ENCODE data around the gene GMPR2.

GMPR2 gene

GRCh38 chr14:24258119-24258518 is 25.4 kb downstream of the GMPR2 start:
- H3K27me3 Mint-ChIP-seq: no peaks in the 10 kb centered on the region
- peaks cover 31 to 45% of the 10 kb centered on the region in 2 donors for H3K36me3 Mint-ChIP-seq
- H3K4me3 Mint-ChIP-seq: no peak overlapping the region
- no peak for ATAC-seq (replicated peaks)
- DNase-seq: no peak
- no peak overlapping the region for H3K27ac Mint-ChIP-seq
- H3K9me3 Mint-ChIP-seq: no peaks in the 10 kb centered on the region
- no peaks in the 10 kb centered on the region for H3K4me1 Mint-ChIP-seq

- H3K4me1 Mint-ChIP-seq: no peaks in the 10 kb centered on the region
- ATAC-seq (replicated peaks) (no peak), DNase-seq (no peak)
- H3K4me3 Mint-ChIP-seq: no peak overlapping the region
- H3K27ac Mint-ChIP-seq: no peak overlapping the region
- H3K36me3 Mint-ChIP-seq: peaks cover 31 to 45% of the 10 kb centered on the region in 2 donors
- H3K27me3 Mint-ChIP-seq: no peaks in the 10 kb centered on the region
- H3K9me3 Mint-ChIP-seq: no peaks in the 10 kb centered on the region
Observed at GRCh38 chr14:24258548-24259265, 26.0 kb downstream of the GMPR2 start.

GRCh38 chr14:24259282-24260025 is 26.7 kb downstream of the GMPR2 start:
- Mint-ChIP-seq H3K4me1 (no peaks in the 10 kb centered on the region), H3K9me3 (no peaks in the 10 kb centered on the region), H3K27ac (no peak overlapping the region), H3K36me3 (peaks cover 27 to 44% of the 10 kb centered on the region in 2 donors), H3K4me3 (no peak overlapping the region), H3K27me3 (no peaks in the 10 kb centered on the region)
- ATAC-seq (replicated peaks) (no peak), DNase-seq (no peak)

- Mint-ChIP-seq H3K27me3 (no peaks in the 10 kb centered on the region), H3K4me1 (no peaks in the 10 kb centered on the region), H3K4me3 (no peak overlapping the region), H3K9me3 (no peaks in the 10 kb centered on the region), H3K27ac (no peak overlapping the region), H3K36me3 (peaks cover 22 to 36% of the 10 kb centered on the region in 2 donors)
- DNase-seq (no peak), ATAC-seq (replicated peaks) (no peak)
Observed at GRCh38 chr14:24260026-24260779, 27.5 kb downstream of the GMPR2 start.

GRCh38 chr14:24260780-24261157 is 28.0 kb downstream of the GMPR2 start:
- H3K9me3 Mint-ChIP-seq: no peaks in the 10 kb centered on the region
- DNase-seq (no peak), ATAC-seq (replicated peaks) (no peak)
- no peaks in the 10 kb centered on the region for H3K4me1 Mint-ChIP-seq
- no peak overlapping the region for H3K4me3 Mint-ChIP-seq
- H3K27ac Mint-ChIP-seq: no peak overlapping the region
- peaks cover 21 to 30% of the 10 kb centered on the region in 2 donors for H3K36me3 Mint-ChIP-seq
- no peaks in the 10 kb centered on the region for H3K27me3 Mint-ChIP-seq

GRCh38 chr14:24261256-24261968 is 28.7 kb downstream of the GMPR2 start:
- H3K27me3 Mint-ChIP-seq: no peaks in the 10 kb centered on the region
- DNase-seq (no peak), ATAC-seq (replicated peaks) (no peak)
- H3K27ac Mint-ChIP-seq: no peak overlapping the region
- H3K4me3 Mint-ChIP-seq: no peak overlapping the region
- H3K9me3 Mint-ChIP-seq: no peaks in the 10 kb centered on the region
- no peaks in the 10 kb centered on the region for H3K4me1 Mint-ChIP-seq
- H3K36me3 Mint-ChIP-seq: peaks cover 25 to 33% of the 10 kb centered on the region in 2 donors

- H3K4me1 Mint-ChIP-seq: peaks cover 0 to 1% of the 10 kb centered on the region in 2 donors
- H3K27me3 Mint-ChIP-seq: no peaks in the 10 kb centered on the region
- no peaks in the 10 kb centered on the region for H3K9me3 Mint-ChIP-seq
- peaks cover 30 to 36% of the 10 kb centered on the region in 2 donors for H3K36me3 Mint-ChIP-seq
- no peak overlapping the region for H3K4me3 Mint-ChIP-seq
- no peak for DNase-seq
- no peak for ATAC-seq (replicated peaks)
- H3K27ac Mint-ChIP-seq: no peak overlapping the region
Observed at GRCh38 chr14:24261969-24262327, 29.2 kb downstream of the GMPR2 start.

- Mint-ChIP-seq H3K9me3 (no peaks in the 10 kb centered on the region), H3K4me3 (no peak within 1 kb of the TSS), H3K27me3 (no peaks in the 10 kb centered on the region), H3K27ac (no peak within 1 kb of the TSS), H3K4me1 (peaks cover 0 to 4% of the 10 kb centered on the region in 2 donors), H3K36me3 (peaks cover 35 to 39% of the 10 kb centered on the region in 2 donors)
- DNase-seq: no peak
- no peak for ATAC-seq (replicated peaks)
Observed at GRCh38 chr14:24262821-24263733, 30.3 kb downstream of the GMPR2 start, which contains the start of gene TGM1. Gene TGM1 (minus strand): TSS chr14:24263177. CDS start chr14:24262352, 825 bp downstream.

- ATAC-seq (replicated peaks) (no peak), DNase-seq (no peak)
- H3K27me3 Mint-ChIP-seq: no peaks in the 10 kb centered on the region
- H3K4me1 Mint-ChIP-seq: peaks cover 0 to 4% of the 10 kb centered on the region in 2 donors
- H3K27ac Mint-ChIP-seq: no peak overlapping the region
- peaks cover 35 to 46% of the 10 kb centered on the region in 2 donors for H3K36me3 Mint-ChIP-seq
- no peak overlapping the region for H3K4me3 Mint-ChIP-seq
- H3K9me3 Mint-ChIP-seq: no peaks in the 10 kb centered on the region
Observed at GRCh38 chr14:24263848-24264247, 31.1 kb downstream of the GMPR2 start.

- peaks cover 0 to 4% of the 10 kb centered on the region in 2 donors for H3K4me1 Mint-ChIP-seq
Observed at GRCh38 chr14:24264298-24264697, 31.6 kb downstream of the GMPR2 start.

GRCh38 chr14:24266344-24267244 is 33.9 kb downstream of the GMPR2 start:
- peaks cover 9% of the 10 kb centered on the region in 2 donors for H3K4me1 Mint-ChIP-seq
- peaks cover 37 to 43% of the 10 kb centered on the region in 2 donors for H3K36me3 Mint-ChIP-seq
- no peaks in the 10 kb centered on the region for H3K9me3 Mint-ChIP-seq
- H3K4me3 Mint-ChIP-seq: no peak overlapping the region
- no peaks in the 10 kb centered on the region for H3K27me3 Mint-ChIP-seq
- DNase-seq (no peak), ATAC-seq (replicated peaks) (no peak)
- H3K27ac Mint-ChIP-seq: no peak overlapping the region

More at GRCh38 chr14:24264298-24264697, 31.6 kb downstream of the GMPR2 start:
- Mint-ChIP-seq H3K4me3 (no peak overlapping the region), H3K36me3 (peaks cover 35 to 50% of the 10 kb centered on the region in 2 donors), H3K27me3 (no peaks in the 10 kb centered on the region), H3K9me3 (no peaks in the 10 kb centered on the region), H3K27ac (no peak overlapping the region)
- no peak for ATAC-seq (replicated peaks)
- no peak for DNase-seq

GRCh38 chr14:24267516-24267915 is 34.8 kb downstream of the GMPR2 start:
- no peak for ATAC-seq (replicated peaks)
- Mint-ChIP-seq H3K36me3 (peaks cover 35 to 38% of the 10 kb centered on the region in 2 donors), H3K4me1 (peaks cover 16 to 18% of the 10 kb centered on the region in 2 donors), H3K4me3 (no peak overlapping the region), H3K27ac (no peak overlapping the region), H3K27me3 (no peaks in the 10 kb centered on the region), H3K9me3 (no peaks in the 10 kb centered on the region)
- DNase-seq: no peak

Measured in stimulated activated naive B cell treated with anti-CD40 and anti-IgM and Interleukin-4, amounts not matched to agents 10 μg/mL and 1 μg/mL and 100 μg/mL, for 72 hours (primary cell).